ENCODE data around the gene BNC1.

- no peak for TF ChIP-seq GATA2 (IDR thresholded peaks at IDR 0.05; ENCODE audit: low read depth, low read length)
- no peak for TF ChIP-seq GATA3 (IDR thresholded peaks at IDR 0.05; ENCODE audit: low read depth, low read length)
Measured at GRCh38 chr15:83283813-83284558, 478 bp downstream of the BNC1 start.
